HL-60 (cell line): ENCODE data around the gene FLYWCH1.

Experiments
- DNase-seq, 2 experiments: peaks; one replicate each; pipeline ENCODE4 v3.0.0-alpha.2; 2010 to 2020; ENCODE audit warnings: low read depth in 1 of 2, low spot score in 1 of 2
- H3K27ac ChIP-seq: fragments of 250-450 bp; sonication (Bioruptor Pico); replicated peaks from 2 replicates; pipeline ENCODE4 v1.5.1; 2020; ENCODE audit warnings: mild to moderate bottlenecking, moderate library complexity
- H3K27me3 ChIP-seq: fragments of 250-450 bp; sonication (Bioruptor Pico); 2 replicates; pipeline ENCODE4 v1.5.1; 2021; ENCODE audit warnings: mild to moderate bottlenecking, moderate library complexity; ENCODE audit not compliant: insufficient read depth, poor library complexity, severe bottlenecking
- H3K4me3 ChIP-seq: replicated peaks from 2 replicates; pipeline ENCODE4 v1.5.1; 2011; ENCODE audit warnings: mild to moderate bottlenecking, control low read depth, low read length; ENCODE audit not compliant: insufficient read depth
- GABPA ChIP-seq: IDR thresholded peaks from 2 replicates; pipeline ENCODE4 v1.6.1; 2012; ENCODE audit warnings: low read depth
- POLR2AphosphoS5 ChIP-seq: IDR thresholded peaks from 2 replicates; pipeline ENCODE4 v1.6.1; 2012; ENCODE audit warnings: low read depth
- SPI1 ChIP-seq: IDR thresholded peaks from 2 replicates; pipeline ENCODE4 v1.6.1; 2012; ENCODE audit warnings: low read depth, mild to moderate bottlenecking, borderline replicate concordance
- TF ChIP-seq, protein P1 (sequence below): IDR thresholded peaks from 2 replicates; pipeline ENCODE4 v1.6.1; 2012; ENCODE audit warnings: low read depth; ENCODE audit not compliant: insufficient replicate concordance
- TF ChIP-seq, protein P2 (sequence below): IDR thresholded peaks from one replicate; pipeline ENCODE4 v1.5.1; 2011; ENCODE audit warnings: low read length, control low read depth, inconsistent platforms; ENCODE audit not compliant: insufficient read depth

The FLYWCH1 gene

DNA sequence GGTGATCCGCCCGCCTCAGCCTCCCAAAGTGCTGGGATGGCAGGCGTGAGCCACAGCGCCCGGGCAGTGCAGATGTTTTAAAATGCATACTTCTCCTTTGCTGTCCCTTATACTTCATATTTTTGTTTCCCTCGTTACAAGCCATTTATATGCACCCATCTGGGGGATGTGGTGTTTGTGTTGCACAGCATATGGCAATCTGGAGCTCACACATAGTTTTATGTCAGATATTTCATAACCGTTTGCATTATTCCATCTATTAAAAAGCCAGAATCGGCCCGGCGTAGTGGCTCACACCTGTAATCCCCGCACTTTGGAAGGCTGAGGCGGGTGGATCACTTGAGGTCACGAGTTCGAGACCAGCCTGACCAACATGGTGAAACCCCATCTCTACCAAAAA, 11.8 kb downstream of the FLYWCH1 start:
- Histone ChIP-seq H3K4me3 (no peak overlapping the region), H3K27me3 (no peaks in the 10 kb centered on the region), H3K27ac (no peak overlapping the region)
- TF ChIP-seq SPI1 (no peak), GABPA (no peak), POLR2AphosphoS5 (no peak)
- TF ChIP-seq, protein P1, sequence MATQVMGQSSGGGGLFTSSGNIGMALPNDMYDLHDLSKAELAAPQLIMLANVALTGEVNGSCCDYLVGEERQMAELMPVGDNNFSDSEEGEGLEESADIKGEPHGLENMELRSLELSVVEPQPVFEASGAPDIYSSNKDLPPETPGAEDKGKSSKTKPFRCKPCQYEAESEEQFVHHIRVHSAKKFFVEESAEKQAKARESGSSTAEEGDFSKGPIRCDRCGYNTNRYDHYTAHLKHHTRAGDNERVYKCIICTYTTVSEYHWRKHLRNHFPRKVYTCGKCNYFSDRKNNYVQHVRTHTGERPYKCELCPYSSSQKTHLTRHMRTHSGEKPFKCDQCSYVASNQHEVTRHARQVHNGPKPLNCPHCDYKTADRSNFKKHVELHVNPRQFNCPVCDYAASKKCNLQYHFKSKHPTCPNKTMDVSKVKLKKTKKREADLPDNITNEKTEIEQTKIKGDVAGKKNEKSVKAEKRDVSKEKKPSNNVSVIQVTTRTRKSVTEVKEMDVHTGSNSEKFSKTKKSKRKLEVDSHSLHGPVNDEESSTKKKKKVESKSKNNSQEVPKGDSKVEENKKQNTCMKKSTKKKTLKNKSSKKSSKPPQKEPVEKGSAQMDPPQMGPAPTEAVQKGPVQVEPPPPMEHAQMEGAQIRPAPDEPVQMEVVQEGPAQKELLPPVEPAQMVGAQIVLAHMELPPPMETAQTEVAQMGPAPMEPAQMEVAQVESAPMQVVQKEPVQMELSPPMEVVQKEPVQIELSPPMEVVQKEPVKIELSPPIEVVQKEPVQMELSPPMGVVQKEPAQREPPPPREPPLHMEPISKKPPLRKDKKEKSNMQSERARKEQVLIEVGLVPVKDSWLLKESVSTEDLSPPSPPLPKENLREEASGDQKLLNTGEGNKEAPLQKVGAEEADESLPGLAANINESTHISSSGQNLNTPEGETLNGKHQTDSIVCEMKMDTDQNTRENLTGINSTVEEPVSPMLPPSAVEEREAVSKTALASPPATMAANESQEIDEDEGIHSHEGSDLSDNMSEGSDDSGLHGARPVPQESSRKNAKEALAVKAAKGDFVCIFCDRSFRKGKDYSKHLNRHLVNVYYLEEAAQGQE, result no peak
- TF ChIP-seq, protein P2, sequence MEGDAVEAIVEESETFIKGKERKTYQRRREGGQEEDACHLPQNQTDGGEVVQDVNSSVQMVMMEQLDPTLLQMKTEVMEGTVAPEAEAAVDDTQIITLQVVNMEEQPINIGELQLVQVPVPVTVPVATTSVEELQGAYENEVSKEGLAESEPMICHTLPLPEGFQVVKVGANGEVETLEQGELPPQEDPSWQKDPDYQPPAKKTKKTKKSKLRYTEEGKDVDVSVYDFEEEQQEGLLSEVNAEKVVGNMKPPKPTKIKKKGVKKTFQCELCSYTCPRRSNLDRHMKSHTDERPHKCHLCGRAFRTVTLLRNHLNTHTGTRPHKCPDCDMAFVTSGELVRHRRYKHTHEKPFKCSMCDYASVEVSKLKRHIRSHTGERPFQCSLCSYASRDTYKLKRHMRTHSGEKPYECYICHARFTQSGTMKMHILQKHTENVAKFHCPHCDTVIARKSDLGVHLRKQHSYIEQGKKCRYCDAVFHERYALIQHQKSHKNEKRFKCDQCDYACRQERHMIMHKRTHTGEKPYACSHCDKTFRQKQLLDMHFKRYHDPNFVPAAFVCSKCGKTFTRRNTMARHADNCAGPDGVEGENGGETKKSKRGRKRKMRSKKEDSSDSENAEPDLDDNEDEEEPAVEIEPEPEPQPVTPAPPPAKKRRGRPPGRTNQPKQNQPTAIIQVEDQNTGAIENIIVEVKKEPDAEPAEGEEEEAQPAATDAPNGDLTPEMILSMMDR, result no peak
- no peak for DNase-seq

DNA sequence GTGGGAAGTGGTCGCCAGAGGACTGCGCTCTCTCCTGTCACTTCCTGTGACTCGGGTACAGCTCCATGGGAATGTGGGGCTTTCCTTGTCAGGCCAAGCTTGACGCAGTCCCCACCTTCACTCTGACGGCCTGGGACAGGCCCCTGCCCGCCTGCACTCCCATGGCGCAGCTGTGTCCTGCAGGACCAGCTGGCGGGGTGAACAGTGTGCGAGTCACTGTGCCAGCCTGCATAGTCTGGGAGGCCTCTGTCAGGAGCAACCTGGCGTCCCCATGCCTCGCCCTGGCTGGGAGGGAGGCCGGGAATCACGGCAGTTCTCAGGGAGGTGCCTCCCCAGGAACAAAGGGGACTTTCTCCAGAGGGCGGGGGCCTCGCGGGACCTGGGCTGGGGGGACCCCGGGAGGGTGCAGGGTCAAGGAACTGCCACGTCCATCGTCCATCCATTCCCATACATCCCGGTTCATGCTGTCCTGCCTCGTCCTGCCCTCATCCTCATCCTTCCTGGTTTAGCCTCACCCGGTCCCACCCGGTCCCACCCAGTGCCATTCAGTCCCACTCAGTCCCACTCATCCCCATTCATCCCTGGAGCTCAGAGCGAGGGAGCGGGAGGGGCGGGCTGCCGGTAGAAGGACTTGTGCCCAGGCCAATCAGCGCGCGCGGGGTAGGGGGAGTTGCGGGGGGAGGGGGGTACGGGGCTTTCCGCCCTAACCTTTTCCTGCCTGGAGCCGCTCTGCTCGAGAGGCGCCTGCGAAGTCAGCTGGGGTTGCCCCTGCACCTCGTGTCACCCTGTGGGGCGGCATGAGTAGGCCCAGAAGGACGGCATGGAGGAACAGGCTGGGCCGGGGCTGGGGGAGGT, 13.4 kb downstream of the FLYWCH1 start:
- Histone ChIP-seq H3K4me3 (no peak overlapping the region), H3K27ac (no peak overlapping the region), H3K27me3 (no peaks in the 10 kb centered on the region)
- DNase-seq, result no peak
- TF ChIP-seq SPI1 (no peak), GABPA (no peak), POLR2AphosphoS5 (no peak)
- TF ChIP-seq, protein P1, result no peak

DNA sequence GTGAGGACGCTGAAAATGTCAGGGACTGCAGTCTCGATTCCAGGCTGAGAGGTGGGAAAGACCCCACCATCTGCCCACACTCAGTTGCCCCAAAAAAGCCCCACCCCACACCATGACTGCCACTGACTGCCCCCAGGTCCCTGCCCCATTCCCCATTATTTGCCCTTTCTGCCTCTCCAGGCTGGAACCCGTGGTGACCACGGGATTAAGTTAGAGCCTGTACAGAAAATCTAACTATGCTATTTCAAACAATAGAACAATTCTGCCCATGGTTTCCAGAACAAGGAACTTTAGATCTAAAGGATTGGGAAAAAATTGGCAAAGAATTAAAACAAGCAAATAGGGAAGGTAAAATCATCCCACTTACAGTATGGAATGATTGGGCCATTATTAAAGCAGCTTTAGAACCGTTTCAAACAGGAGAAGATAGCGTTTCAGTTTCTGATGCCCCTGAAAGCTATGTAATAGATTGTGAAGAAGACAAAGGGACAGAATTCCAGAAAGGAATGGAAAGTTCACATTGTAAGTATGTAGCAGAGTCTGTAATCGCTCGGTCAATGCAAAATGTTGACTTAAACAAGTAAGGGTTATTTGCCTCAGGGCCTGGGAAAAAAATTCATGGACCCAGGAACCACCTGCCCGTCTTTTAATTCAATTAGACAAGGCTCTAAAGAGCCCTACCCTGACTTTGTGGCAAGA, 14.4 kb downstream of the FLYWCH1 start:
- Histone ChIP-seq H3K27me3 (no peaks in the 10 kb centered on the region), H3K4me3 (no peak overlapping the region), H3K27ac (no peak overlapping the region)
- TF ChIP-seq POLR2AphosphoS5 (no peak), GABPA (no peak), SPI1 (no peak)
- TF ChIP-seq, protein P1, result no peak
- no peak for DNase-seq

DNA sequence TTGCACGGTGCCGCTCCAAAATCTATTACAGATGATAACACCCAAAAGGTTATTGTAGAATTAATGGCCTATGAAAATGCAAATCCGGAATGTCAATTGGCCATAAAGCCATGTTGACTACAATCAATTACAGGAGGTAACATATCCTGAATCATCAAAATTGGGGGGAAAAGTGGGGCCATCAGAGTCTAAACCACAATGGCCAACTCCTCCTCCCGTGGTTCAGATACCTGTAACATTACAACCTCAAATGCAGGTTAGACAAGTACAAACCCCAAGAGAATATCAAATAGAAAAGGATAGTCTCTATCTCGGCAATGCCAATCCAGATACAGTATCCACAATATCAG, 14.9 kb downstream of the FLYWCH1 start:
- TF ChIP-seq, protein P1, result no peak
- TF ChIP-seq, protein P2, result no peak
- no peak for TF ChIP-seq GABPA
- TF ChIP-seq SPI1, result no peak
- TF ChIP-seq POLR2AphosphoS5, result no peak
- no peak overlapping the region for H3K27ac ChIP-seq
- no peak for DNase-seq
- no peaks in the 10 kb centered on the region for H3K27me3 ChIP-seq
- H3K4me3 ChIP-seq, result no peak overlapping the region
